ENCODE measurements around the gene KLC1. TPM values are rescaled to one million over a fixed set of nuclear protein-coding genes. Genes with fewer than 3 reads are reported as not detected.

The KLC1 gene
- total RNA-seq, 1 experiment from 2014 or later, result 123 TPM

DNA sequence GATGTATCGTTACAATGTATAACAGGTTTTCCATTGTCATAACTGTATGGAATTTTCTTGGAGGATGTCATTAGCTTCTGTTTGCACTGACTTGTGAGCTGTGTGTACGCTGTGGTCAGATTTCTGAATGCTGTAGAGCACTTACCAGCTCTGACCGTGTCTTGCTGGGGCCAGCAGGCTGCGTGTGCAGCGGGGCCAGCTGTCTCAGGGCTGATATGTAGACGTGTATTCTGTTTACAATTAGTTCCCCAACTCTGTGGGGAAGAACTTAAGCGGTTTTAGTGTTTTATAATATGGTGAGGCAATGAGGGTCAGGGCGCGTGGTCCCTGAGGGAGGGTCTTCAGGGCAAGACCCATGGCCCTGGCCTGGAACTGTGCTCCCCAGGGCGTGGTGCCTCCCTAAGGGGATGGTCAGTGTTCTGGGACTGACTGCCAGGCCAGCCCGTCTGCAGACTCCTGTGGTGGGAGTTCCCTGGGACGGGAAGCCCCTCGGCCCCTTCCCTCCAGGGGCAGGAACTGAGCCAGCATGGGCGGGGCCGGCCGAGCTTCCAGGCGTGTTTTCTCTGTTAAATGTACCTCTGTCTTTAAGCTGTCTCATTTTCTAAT is 67.6 kb downstream of the KLC1 start:
- peak; percentile 70 for DNase-seq
- no peak overlapping the region for H3K4me3 ChIP-seq (ENCODE audit: insufficient read depth, low read depth, low read length)
- no peaks in the 10 kb centered on the region for H3K27me3 ChIP-seq (ENCODE audit: control insufficient read depth, insufficient read depth, low read length)
- peaks cover 12% of the 10 kb centered on the region for H3K36me3 ChIP-seq (replicated peaks; ENCODE audit: control insufficient read depth, insufficient read depth, low read length)

DNA sequence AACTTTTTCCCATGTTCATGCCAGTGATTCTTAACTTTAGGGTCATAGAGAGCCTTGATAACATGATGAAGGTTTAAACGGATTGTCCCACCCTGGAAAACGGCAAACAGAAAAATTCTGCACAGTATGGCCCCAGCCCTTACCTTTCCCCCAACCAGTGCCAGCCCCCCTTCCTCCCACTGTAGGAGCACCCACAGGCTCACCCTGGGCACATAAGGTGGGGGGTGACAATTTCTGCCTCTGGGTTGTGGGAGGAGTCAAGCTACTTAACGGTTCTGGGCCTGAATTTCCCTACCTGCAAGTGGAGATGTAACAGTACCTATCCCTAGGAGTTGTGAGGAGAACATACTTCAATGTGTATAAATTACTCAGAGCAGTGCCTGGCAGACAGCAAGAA is 68.2 kb downstream of the KLC1 start:
- DNase-seq, result no peak
- Histone ChIP-seq H3K4me3 (ENCODE audit: insufficient read depth, low read depth, low read length) (no peak overlapping the region), H3K36me3 (replicated peaks; ENCODE audit: control insufficient read depth, insufficient read depth, low read length) (peaks cover 11% of the 10 kb centered on the region), H3K27me3 (ENCODE audit: control insufficient read depth, insufficient read depth, low read length) (no peaks in the 10 kb centered on the region)

DNA sequence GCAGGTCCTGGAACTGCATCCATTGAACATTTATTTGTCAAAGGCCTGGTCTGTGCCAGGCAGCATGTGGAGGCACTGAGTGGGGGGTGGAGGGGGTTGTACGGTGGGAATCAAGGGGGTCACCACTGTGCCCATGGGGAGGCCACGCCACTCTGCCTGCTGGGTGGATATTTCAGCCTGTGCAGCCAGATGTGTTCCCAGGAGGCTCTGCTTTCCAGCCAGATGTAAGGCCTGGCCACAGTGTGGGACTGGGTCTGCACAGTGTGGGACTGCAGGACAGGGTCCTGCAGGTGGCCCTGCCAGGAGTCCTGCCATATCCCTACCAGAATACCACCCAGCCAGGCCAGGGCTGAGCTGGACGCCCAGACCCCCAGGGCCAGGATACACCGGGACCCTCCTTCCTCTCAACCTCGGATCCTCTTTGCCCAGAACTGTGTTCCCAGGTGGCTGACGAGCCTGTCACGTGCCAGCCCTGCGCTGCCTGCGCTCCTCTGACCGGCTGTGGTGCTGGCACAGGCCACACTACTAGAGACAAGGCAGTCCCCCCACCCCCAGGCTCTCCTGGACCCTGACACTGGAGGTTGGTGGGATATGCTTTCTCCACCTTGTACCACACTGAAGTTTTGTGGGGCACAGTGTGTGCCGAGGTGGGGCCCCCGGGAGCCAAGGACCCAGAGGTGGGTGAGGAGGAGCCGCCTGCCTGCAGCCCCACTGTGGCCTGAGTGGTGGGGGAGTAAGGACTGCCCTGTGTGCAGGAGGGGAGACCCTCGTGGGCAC is 68.8 kb downstream of the KLC1 start:
- no peaks in the 10 kb centered on the region for H3K27me3 ChIP-seq (ENCODE audit: control insufficient read depth, insufficient read depth, low read length)
- peaks cover 13% of the 10 kb centered on the region for H3K36me3 ChIP-seq (replicated peaks; ENCODE audit: control insufficient read depth, insufficient read depth, low read length)
- DNase-seq, result no peak
- no peak overlapping the region for H3K4me3 ChIP-seq (ENCODE audit: insufficient read depth, low read depth, low read length)

DNA sequence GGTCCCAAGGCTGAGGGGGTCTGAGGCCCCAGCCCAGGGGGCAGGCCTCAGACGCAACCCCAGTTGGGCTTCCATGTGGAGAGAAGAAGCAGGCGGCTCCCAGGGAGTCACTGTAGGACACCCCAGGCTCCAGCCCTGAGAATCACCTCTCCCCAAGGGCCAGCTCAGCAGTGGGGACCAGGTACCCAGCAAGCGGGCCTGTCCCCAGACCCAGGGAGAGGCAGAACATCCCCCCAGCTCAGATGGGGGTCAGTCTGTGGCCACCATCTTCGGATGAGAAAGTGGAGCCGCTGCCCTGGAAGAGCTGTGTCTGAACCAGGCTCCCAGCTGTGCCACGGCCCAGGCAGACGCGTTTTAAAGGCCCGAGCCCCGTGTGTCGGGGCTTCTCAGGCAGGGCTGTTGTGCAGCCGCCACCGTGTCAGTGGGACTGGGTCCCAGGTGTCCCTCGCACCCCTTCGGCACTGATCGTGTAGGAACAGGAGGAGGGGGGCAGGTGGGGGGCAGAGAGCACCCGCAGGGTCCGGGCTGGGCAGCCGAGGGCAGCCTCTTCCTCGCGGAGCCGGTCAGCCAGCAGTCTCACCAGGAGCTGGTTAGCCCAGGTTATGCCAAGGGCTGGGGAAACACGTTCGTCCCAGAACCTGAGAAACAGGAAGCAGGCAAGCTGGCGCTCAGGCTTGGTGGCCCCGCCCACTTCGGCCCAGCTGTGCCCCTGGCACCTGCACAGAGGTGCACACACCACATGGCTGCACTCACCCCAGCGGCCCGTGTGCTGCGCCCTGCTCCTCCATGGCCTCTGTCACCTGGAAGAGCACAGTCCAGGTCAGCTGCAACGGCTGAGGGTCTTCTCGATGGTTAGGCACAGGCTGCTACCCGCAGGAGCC is 69.6 kb downstream of the KLC1 start:
- H3K36me3 ChIP-seq (replicated peaks; ENCODE audit: control insufficient read depth, insufficient read depth, low read length), result peaks cover 13% of the 10 kb centered on the region

DNA sequence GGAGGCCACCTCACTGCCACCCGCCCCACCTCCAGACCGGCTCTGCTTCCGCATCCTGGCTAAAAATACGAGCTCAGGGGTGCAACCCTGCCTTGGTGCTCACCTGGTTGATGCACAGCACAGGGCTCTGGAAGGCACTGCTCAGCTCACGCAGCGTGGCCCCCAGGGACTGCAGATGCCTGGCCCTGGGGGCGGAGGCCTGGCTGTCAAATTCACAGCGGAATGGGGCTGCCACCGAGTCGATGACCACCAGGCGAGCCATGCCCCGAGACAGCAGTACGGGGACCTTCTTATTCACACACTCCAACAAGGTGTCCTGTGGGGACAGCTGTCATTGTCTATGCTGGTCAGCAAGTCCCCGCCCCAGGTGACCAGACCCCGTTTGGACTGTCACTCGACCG is 70.2 kb downstream of the KLC1 start:
- Histone ChIP-seq H3K36me3 (replicated peaks; ENCODE audit: control insufficient read depth, insufficient read depth, low read length) (peaks cover 15% of the 10 kb centered on the region), H3K27me3 (ENCODE audit: control insufficient read depth, insufficient read depth, low read length) (no peaks in the 10 kb centered on the region), H3K4me3 (ENCODE audit: insufficient read depth, low read depth, low read length) (no peak overlapping the region)
- no peak for DNase-seq

More for the DNA sequence above, 69.6 kb downstream of the KLC1 start:
- H3K4me3 ChIP-seq (ENCODE audit: insufficient read depth, low read depth, low read length), result no peak overlapping the region
- peak; percentile 73 for DNase-seq
- H3K27me3 ChIP-seq (ENCODE audit: control insufficient read depth, insufficient read depth, low read length), result no peaks in the 10 kb centered on the region

DNA sequence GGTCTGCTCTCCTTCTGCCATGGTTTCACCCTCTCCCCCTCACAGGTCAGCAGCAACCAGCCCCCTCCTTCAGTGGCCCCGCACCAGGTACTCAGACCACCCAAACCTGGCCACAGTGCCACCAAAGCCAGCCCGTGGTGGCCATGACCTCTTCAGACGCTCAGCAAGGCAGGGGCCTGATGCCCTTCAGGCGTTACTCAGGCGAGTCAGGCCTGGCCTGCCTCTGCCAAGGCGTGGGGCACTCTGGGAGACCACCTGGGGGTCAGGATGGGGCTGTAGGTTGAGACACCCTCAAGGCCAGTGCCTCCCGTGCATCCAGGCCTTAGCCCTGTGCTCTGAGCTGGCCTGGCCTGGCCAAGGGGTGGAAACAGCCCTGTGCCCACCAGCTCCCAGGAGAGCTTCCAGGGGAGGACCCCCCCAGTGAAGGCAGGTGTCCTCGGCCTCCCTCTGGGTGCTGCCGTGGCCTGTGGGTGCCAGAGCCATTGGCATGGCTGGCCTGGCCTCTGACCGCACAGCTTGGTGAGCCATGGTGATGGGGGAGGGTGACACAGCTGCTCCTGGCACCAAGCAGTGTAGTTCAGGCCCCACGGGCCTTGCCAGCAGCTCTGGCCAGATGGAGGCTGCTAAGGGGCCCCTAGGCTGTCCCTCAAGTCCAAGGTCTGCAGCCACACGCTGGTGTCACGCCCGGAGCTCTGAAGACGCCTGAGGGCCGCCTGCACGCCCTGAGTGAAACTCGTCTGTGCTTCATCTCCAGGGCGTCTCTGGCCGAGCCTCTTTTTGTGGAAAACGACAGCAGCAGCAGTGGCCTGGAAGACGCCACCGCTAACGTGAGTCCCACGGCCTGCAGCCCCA is 71.1 kb downstream of the KLC1 start:
- no peak overlapping the region for H3K4me3 ChIP-seq (ENCODE audit: insufficient read depth, low read depth, low read length)
- DNase-seq, result no peak
- H3K27me3 ChIP-seq (ENCODE audit: control insufficient read depth, insufficient read depth, low read length), result no peaks in the 10 kb centered on the region
- H3K36me3 ChIP-seq (replicated peaks; ENCODE audit: control insufficient read depth, insufficient read depth, low read length), result peaks cover 13% of the 10 kb centered on the region

DNA sequence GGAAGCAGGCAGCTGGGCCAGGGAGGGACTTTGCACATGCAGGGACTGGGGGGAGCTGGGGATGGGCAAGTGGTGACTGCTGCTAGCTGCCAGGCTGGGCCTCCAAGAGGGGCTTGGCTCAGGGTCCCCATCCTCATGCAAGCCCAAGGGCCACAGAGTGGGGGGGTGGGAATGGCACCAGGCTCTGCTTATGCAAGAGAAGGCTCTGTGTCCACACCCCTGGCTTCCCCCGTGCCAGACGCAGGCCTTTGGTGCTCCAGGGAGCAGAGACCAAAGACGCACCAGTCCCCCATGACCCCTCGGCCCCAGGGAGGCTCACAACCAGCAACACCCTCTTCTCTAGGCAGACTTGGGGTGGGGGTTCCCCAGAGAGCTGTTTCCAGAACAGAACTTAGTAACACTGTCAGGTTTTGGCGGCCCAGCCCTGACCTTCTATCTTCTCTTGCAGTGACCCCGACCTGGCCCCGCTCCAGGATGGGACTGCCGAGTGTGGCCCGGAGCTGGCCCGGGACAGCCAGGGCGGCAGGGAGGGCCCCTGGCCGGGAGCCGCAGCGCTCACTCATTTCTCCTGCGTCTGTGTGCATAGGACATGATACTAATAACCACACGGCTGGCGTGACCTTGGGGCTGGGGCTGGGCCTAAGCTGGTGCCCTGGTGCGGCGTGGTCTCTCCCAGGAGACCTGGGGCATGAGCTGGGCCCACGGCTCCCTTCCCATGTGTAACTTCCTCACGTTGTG is 71.9 kb downstream of the KLC1 start:
- no peak for DNase-seq
- H3K36me3 ChIP-seq (replicated peaks; ENCODE audit: control insufficient read depth, insufficient read depth, low read length), result peaks cover 16% of the 10 kb centered on the region
- H3K27me3 ChIP-seq (ENCODE audit: control insufficient read depth, insufficient read depth, low read length), result no peaks in the 10 kb centered on the region
- H3K4me3 ChIP-seq (ENCODE audit: insufficient read depth, low read depth, low read length), result no peak overlapping the region

DNA sequence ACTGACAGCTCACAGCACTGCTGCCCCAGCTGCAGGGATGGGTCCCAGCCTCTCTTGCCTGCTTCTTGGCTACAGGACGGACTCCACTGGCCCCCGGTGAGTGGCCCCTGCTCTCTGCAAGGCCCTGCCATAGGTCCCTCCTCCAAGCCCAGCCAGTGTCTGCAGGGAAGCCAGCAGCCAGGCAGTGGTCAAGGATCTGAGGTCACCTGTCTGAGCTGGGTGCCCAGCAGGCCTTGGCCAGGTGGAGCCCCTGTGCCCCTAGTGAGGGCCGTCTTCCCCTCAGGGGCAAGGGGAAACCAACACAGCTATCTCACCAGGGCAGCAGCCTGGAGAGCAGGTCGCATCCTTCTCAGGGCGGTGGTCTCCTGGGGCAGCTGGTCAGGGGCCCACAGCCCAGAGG is 73.1 kb downstream of the KLC1 start:
- DNase-seq, result no peak
- Histone ChIP-seq H3K4me3 (ENCODE audit: insufficient read depth, low read depth, low read length) (no peak overlapping the region), H3K27me3 (ENCODE audit: control insufficient read depth, insufficient read depth, low read length) (no peaks in the 10 kb centered on the region), H3K36me3 (replicated peaks; ENCODE audit: control insufficient read depth, insufficient read depth, low read length) (peaks cover 19% of the 10 kb centered on the region)

DNA sequence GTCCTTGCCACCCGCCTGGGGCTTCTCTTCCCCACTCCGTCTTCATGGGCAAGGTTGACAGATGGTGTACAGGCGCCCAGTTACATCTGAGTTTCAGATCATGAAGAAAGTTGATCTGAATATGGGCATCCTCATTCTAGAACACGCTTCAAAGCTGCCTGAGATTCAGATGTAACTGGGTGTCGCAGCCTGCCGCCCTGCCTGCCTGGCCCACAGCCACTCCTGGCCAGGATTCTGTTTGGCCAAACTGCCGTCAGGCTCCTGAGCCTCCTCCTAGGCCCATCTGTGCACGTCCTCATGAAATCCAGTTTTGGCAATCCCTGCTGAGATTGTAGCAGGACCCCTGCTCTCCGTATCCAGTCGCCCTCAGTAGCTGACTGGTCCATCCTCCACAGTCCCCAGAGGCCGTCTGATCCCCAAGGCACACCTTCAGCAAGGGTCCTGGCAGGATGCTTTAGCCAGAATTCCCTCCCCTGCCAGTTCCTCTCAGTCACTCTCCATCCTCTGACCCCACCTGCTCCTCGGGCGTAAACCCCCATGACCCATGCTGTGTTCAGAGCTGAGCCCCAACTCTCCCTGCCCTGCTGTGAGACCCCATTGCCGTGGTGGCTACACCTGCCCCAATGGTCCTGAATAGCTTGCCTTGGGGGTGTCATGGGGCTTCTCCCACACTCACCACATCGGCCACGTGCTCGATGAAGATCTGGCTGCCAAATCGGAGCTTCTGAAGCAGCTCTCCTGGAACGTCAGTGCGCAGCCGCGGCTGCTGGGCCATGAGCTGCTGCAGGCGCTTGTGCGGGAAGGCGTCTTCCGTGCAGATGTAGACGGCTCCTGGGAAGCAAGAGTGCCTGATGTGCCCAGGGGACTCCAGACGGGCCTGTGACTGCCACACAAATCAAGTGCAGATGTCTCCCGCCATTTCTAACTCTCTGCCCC is 73.8 kb downstream of the KLC1 start:
- DNase-seq, result no peak
- Histone ChIP-seq H3K4me3 (ENCODE audit: insufficient read depth, low read depth, low read length) (no peak overlapping the region), H3K36me3 (replicated peaks; ENCODE audit: control insufficient read depth, insufficient read depth, low read length) (peaks cover 16% of the 10 kb centered on the region), H3K27me3 (ENCODE audit: control insufficient read depth, insufficient read depth, low read length) (no peaks in the 10 kb centered on the region)

DNA sequence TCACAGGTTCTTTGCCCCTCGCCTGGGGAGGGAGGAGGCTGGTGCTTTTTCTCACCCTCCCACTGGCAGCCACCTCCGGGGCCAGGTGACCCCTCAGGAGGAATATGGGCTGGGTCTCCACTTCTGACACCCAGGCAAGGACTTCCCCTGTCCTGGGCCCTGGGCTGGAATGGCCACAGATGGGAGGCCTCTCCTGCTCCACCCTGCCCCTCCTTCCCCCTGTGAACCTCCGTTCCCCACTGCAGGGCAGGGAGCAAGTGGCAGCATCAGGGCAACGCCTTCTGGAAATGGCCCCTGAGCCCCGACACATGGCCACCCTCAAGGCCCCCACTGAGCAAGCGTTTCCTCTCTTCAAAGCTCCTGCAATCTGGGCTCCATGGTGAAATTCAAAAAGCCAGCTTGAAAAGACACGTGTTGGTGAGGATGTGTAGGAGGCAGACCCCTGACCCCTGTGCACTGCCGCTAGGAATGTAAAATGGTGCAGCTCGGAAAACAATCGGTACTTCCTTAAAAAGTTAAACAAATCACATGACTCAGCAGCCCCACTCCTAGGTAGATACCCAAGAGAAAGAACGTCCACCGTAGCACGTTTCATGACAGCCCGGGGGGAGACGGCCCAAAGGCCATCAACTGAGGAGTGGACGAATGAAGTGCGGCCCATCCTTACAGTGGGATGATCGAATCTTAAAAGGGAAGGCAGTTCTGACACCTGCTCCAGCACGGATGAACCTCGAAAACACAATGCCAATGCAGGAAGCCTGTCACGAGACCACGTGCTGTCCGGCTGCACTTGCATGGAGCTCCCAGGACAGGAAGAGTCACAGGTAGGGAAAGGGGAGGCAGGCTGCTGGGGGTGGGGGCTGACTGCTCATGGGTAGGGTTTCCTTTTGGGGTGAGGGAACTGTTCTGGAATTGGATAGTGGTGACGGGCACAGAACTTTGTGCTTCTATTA is 74.7 kb downstream of the KLC1 start:
- Histone ChIP-seq H3K27me3 (ENCODE audit: control insufficient read depth, insufficient read depth, low read length) (no peaks in the 10 kb centered on the region), H3K4me3 (ENCODE audit: insufficient read depth, low read depth, low read length) (no peak overlapping the region), H3K36me3 (replicated peaks; ENCODE audit: control insufficient read depth, insufficient read depth, low read length) (peaks cover 18% of the 10 kb centered on the region)
- no peak for DNase-seq

DNA sequence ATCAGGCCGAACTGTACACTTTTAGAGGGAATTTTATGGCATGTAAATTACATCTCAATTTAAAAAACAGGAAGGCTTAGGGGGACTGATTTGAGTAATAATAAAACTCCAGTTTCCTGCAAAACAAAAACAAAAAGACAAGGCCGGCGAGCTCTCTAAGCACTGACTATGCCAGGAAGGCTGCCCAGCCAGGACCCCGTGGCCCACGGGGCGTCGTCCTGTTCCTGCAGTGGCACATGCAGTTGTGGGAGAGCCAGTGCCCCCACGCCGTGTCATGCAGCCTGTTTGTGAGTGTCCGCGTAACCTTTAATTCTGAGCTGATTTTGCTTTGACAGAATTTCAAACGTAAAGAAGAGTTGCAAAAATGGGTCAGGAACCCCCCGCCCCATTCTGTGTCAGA is 75.7 kb downstream of the KLC1 start:
- peaks cover 21% of the 10 kb centered on the region for H3K36me3 ChIP-seq (replicated peaks; ENCODE audit: control insufficient read depth, insufficient read depth, low read length)
- no peak overlapping the region for H3K4me3 ChIP-seq (ENCODE audit: insufficient read depth, low read depth, low read length)
- DNase-seq, result no peak
- H3K27me3 ChIP-seq (ENCODE audit: control insufficient read depth, insufficient read depth, low read length), result no peaks in the 10 kb centered on the region

DNA sequence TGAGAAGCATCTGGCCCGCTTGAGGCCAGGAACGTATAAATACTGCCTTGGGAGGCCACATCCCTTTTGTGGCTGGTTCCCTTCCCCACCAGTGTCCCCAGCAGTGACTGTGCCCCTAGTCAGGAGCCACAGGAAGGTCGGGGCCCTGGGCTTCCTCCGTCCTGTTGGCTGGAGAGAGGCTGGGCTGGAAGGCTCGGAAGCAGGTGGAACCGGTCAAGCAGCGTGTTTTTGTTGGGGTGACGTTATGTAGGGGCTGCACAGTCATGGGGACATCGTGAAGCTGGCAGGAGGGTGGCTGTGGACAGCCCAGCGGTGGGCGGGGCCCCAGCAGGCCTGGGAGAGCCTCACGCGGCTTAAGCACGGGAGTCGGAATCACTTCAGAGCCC is 76.1 kb downstream of the KLC1 start:
- peaks cover 21% of the 10 kb centered on the region for H3K36me3 ChIP-seq (replicated peaks; ENCODE audit: control insufficient read depth, insufficient read depth, low read length)
- DNase-seq, result no peak

More for the DNA sequence above, 76.1 kb downstream of the KLC1 start:
- Histone ChIP-seq H3K4me3 (ENCODE audit: insufficient read depth, low read depth, low read length) (no peak overlapping the region), H3K27me3 (ENCODE audit: control insufficient read depth, insufficient read depth, low read length) (no peaks in the 10 kb centered on the region)

Data from H7 (cell line).